ENCODE data around the gene HTR3E.

DNA sequence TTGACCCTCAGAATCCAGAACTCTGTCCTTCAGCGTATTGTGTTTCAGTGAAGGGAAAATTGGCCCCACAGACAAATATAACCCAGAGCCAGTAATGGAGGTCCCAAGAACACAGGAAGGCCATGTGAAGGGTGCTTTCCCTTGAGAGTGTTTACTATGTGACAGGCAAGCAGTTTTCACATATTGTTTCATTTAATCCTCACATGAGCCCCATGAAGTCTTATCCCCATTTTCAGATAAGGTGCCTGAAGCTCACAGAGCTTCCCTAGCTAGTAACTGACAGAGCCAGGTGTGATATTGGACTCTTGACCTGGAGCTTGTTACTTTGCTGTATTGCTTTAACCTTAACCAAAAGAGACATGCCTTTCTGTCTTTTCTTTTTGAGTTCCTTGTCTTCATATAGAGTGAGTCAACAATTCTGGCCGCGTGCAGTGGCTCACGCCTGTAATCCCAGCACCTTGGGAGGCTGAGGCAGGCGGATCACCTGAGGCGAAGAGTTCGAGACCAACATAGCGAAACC is 48.9 kb downstream of the HTR3E start:
- TF ChIP-seq BHLHE40 (IDR thresholded peaks at IDR 0.05; ENCODE audit: low read depth, low read length) = no peak
- no peak for TF ChIP-seq POLR2A (IDR thresholded peaks at IDR 0.05; ENCODE audit: low read length)
